ENCODE data around the gene CTDSPL. TPM values are rescaled to one million over a fixed set of nuclear protein-coding genes. Genes with fewer than 3 reads are reported as not detected.

CTDSPL gene
- polyA plus RNA-seq, 2 donors = 7.6 to 13.6 TPM

DNA sequence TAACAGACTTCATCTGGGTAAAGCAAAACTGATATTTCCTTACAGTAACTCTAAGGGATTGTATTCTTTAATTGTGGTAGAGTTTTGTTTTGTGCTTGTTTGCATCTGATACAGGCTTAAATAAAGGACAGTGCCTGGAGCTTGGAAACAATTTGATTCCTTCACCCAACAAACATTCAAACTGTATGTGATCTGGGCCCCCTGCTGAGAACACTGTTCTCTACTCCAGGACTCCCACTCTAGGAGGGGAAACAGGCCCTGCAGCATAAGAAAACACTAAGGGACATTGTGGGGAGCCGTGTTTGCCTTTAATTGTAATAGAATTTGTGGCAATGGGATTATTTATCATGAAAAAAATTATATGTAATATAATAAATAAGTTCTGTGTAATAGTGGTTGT lies 56.9 kb downstream of the CTDSPL start:
- Histone ChIP-seq H3K27ac (ENCODE audit: low read depth in 2 of 2, low read length in 1 of 2) (no peak overlapping the region), H3K4me3 (ENCODE audit: low read depth in 1 of 2, low read length in 2 of 2) (no peak overlapping the region), H3K36me3 (ENCODE audit: control insufficient read depth in 2 of 2, insufficient read depth in 2 of 2, low read length in 1 of 2) (no peaks in the 10 kb centered on the region), H3K9me3 (ENCODE audit: control insufficient read depth in 2 of 2, insufficient read depth in 1 of 2, low read depth in 1 of 2, low read length in 1 of 2) (no peaks in the 10 kb centered on the region), H3K4me1 (ENCODE audit: control insufficient read depth in 2 of 2, insufficient read depth in 2 of 2, low read length in 1 of 2) (peaks cover 0 to 8% of the 10 kb centered on the region in 2 donors), H3K27me3 (ENCODE audit: control insufficient read depth in 1 of 2, insufficient read depth in 2 of 2, low read length in 2 of 2) (no peaks in the 10 kb centered on the region)
- WGBS, 2 donors = 79 to 92% methylated on average over 1 of the region's 1 CpG

GRCh38 chr3:37920156-37920699 lies 58.5 kb downstream of the CTDSPL start:
- Histone ChIP-seq H3K36me3 (ENCODE audit: control insufficient read depth in 2 of 2, insufficient read depth in 2 of 2, low read length in 1 of 2) (no peaks in the 10 kb centered on the region), H3K9me3 (ENCODE audit: control insufficient read depth in 2 of 2, insufficient read depth in 1 of 2, low read depth in 1 of 2, low read length in 1 of 2) (no peaks in the 10 kb centered on the region), H3K4me3 (ENCODE audit: low read depth in 1 of 2, low read length in 2 of 2) (no peak overlapping the region), H3K27ac (ENCODE audit: low read depth in 2 of 2, low read length in 1 of 2) (no peak overlapping the region), H3K27me3 (ENCODE audit: control insufficient read depth in 1 of 2, insufficient read depth in 2 of 2, low read length in 2 of 2) (no peaks in the 10 kb centered on the region), H3K4me1 (ENCODE audit: control insufficient read depth in 2 of 2, insufficient read depth in 2 of 2, low read length in 1 of 2) (peaks cover 3 to 12% of the 10 kb centered on the region in 2 donors)
- 75 to 78% methylated on average over 4 of the region's 4 CpGs for WGBS, 2 donors

DNA sequence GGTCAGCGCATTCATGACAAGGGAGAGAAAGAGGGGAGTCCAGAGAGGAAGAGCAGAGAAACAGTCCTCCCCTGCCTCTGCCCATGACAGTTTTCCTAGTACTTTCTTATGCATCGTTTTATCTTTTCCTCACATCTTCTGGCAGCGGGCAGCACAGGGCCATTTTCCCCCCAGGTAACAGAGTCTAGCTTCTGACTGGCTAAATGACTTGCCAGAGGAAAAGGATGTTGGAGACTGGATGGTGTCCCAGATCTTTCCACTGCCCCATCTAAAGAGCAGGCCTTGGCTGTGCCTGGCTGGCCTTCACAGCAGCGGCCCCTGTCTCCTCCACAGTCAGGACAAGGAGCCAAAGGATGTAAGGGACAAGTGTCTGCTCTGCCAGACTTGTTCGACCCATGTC lies 59.3 kb downstream of the CTDSPL start:
- no peaks in the 10 kb centered on the region for H3K36me3 ChIP-seq (ENCODE audit: control insufficient read depth in 2 of 2, insufficient read depth in 2 of 2, low read length in 1 of 2)
- no peak overlapping the region for H3K4me3 ChIP-seq (ENCODE audit: low read depth in 1 of 2, low read length in 2 of 2)
- WGBS, 2 donors = 77 to 86% methylated on average over 5 of the region's 5 CpGs
- H3K4me1 ChIP-seq (ENCODE audit: control insufficient read depth in 2 of 2, insufficient read depth in 2 of 2, low read length in 1 of 2) = peaks cover 3 to 12% of the 10 kb centered on the region in 2 donors
- no peak overlapping the region for H3K27ac ChIP-seq (ENCODE audit: low read depth in 2 of 2, low read length in 1 of 2)
- H3K9me3 ChIP-seq (ENCODE audit: control insufficient read depth in 2 of 2, insufficient read depth in 1 of 2, low read depth in 1 of 2, low read length in 1 of 2) = no peaks in the 10 kb centered on the region
- no peaks in the 10 kb centered on the region for H3K27me3 ChIP-seq (ENCODE audit: control insufficient read depth in 1 of 2, insufficient read depth in 2 of 2, low read length in 2 of 2)

DNA sequence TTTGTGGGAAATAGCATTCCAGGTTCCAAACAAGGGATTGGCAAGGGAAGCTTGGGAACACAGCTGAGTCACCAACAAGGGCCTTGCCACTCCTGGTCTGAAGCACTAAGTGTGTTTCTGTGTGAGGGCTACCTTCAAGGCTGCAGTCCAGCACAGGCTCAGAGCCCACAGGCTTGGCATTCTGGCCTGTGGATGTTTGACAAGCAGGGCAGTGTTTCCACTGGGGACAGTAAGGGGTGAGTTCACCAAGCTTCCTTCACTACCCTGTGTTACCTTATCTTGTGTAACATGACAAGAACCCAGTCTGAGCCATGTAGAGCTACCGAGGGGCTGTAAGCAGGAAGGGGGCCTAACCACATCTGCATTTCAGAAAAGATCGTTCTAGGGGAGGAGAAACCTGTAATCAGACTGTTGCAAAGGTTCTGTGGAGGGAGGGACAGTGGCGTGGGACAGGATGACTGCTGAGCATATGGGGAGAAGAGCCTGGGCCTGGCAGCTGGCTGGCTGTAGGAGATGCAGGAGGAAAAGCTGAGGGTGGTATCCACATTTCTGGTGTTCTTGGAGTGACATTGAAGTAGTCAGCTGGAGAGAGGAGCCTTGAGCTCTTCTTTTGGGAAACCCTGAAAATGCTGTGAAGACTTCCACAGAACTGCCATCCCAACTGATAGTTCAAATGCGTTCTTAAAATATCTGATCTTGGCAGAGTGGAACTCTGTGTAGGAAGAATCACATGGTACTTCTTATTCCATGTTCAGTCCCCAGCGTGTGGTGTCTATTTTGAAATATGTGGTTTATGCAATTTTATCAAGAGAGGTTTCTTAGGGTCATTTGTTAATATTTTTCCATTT lies 61.3 kb downstream of the CTDSPL start:
- H3K4me1 ChIP-seq (ENCODE audit: control insufficient read depth in 2 of 2, insufficient read depth in 2 of 2, low read length in 1 of 2) = peaks cover 3 to 12% of the 10 kb centered on the region in 2 donors
- H3K36me3 ChIP-seq (ENCODE audit: control insufficient read depth in 2 of 2, insufficient read depth in 2 of 2, low read length in 1 of 2) = no peaks in the 10 kb centered on the region
- no peaks in the 10 kb centered on the region for H3K9me3 ChIP-seq (ENCODE audit: control insufficient read depth in 2 of 2, insufficient read depth in 1 of 2, low read depth in 1 of 2, low read length in 1 of 2)
- 65 to 67% methylated on average over 5 of the region's 5 CpGs for WGBS, 2 donors
- H3K27ac ChIP-seq (ENCODE audit: low read depth in 2 of 2, low read length in 1 of 2) = peak overlapping the region; percentile 10 to 26
- no peaks in the 10 kb centered on the region for H3K27me3 ChIP-seq (ENCODE audit: control insufficient read depth in 1 of 2, insufficient read depth in 2 of 2, low read length in 2 of 2)
- no peak overlapping the region for H3K4me3 ChIP-seq (ENCODE audit: low read depth in 1 of 2, low read length in 2 of 2)

GRCh38 chr3:37923569-37924040 lies 61.9 kb downstream of the CTDSPL start:
- Histone ChIP-seq H3K27ac (ENCODE audit: low read depth in 2 of 2, low read length in 1 of 2) (no peak overlapping the region), H3K36me3 (ENCODE audit: control insufficient read depth in 2 of 2, insufficient read depth in 2 of 2, low read length in 1 of 2) (no peaks in the 10 kb centered on the region), H3K4me1 (ENCODE audit: control insufficient read depth in 2 of 2, insufficient read depth in 2 of 2, low read length in 1 of 2) (peaks cover 3 to 12% of the 10 kb centered on the region in 2 donors), H3K27me3 (ENCODE audit: control insufficient read depth in 1 of 2, insufficient read depth in 2 of 2, low read length in 2 of 2) (no peaks in the 10 kb centered on the region), H3K9me3 (ENCODE audit: control insufficient read depth in 2 of 2, insufficient read depth in 1 of 2, low read depth in 1 of 2, low read length in 1 of 2) (no peaks in the 10 kb centered on the region), H3K4me3 (ENCODE audit: low read depth in 1 of 2, low read length in 2 of 2) (no peak overlapping the region)
- WGBS, 2 donors = 74 to 86% methylated on average over 3 of the region's 3 CpGs

DNA sequence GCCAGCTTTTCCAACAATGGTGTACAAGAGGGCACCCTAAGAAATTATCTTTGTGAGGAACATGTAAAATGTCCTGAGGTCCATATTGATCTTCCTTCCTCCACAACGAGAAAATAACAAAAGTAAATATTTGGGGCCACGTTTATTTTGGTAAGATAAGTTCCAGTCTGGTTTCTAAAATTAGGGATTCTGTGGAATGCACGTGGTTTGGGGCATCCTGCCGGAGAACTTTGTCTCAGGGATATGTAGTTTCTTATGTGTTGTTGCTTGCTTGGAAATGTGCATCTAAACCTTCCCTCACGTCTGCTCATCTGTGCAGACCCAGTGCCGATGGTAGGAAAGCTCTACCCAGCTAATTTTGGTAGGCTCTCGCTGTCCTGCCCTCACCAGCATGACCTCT lies 62.8 kb downstream of the CTDSPL start:
- 57 to 63% methylated on average over 7 of the region's 7 CpGs for WGBS, 2 donors
- Histone ChIP-seq H3K9me3 (ENCODE audit: control insufficient read depth in 2 of 2, insufficient read depth in 1 of 2, low read depth in 1 of 2, low read length in 1 of 2) (no peaks in the 10 kb centered on the region), H3K4me3 (ENCODE audit: low read depth in 1 of 2, low read length in 2 of 2) (no peak overlapping the region), H3K4me1 (ENCODE audit: control insufficient read depth in 2 of 2, insufficient read depth in 2 of 2, low read length in 1 of 2) (peaks cover 3 to 12% of the 10 kb centered on the region in 2 donors), H3K27ac (ENCODE audit: low read depth in 2 of 2, low read length in 1 of 2) (peak overlapping the region in 1 of 2 donors; percentile 52), H3K36me3 (ENCODE audit: control insufficient read depth in 2 of 2, insufficient read depth in 2 of 2, low read length in 1 of 2) (no peaks in the 10 kb centered on the region), H3K27me3 (ENCODE audit: control insufficient read depth in 1 of 2, insufficient read depth in 2 of 2, low read length in 2 of 2) (no peaks in the 10 kb centered on the region)

DNA sequence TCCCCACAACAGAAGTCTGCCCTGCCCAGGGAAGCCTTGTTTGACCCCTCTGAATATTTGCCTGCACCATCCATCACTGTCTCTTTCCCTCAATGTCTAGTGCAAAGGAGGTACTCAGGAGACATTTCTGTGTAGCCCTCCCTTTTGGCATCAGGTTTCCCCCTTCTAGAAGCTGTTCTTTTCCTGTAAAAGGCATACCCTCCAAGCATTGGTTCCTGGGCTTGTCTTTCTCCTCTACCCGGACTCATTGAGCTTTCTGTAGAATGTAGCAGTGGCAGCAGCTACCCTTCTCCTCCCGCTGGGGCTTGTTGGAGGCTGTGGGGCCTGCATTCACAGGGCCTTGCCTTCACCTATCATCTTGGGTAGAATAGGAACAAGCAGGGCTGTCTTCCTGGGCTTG lies 63.5 kb downstream of the CTDSPL start:
- 54 to 61% methylated on average over 2 of the region's 2 CpGs for WGBS, 2 donors
- Histone ChIP-seq H3K4me1 (ENCODE audit: control insufficient read depth in 2 of 2, insufficient read depth in 2 of 2, low read length in 1 of 2) (peaks cover 3 to 10% of the 10 kb centered on the region in 2 donors), H3K27me3 (ENCODE audit: control insufficient read depth in 1 of 2, insufficient read depth in 2 of 2, low read length in 2 of 2) (no peaks in the 10 kb centered on the region), H3K9me3 (ENCODE audit: control insufficient read depth in 2 of 2, insufficient read depth in 1 of 2, low read depth in 1 of 2, low read length in 1 of 2) (no peaks in the 10 kb centered on the region), H3K36me3 (ENCODE audit: control insufficient read depth in 2 of 2, insufficient read depth in 2 of 2, low read length in 1 of 2) (no peaks in the 10 kb centered on the region), H3K27ac (ENCODE audit: low read depth in 2 of 2, low read length in 1 of 2) (no peak overlapping the region), H3K4me3 (ENCODE audit: low read depth in 1 of 2, low read length in 2 of 2) (no peak overlapping the region)

DNA sequence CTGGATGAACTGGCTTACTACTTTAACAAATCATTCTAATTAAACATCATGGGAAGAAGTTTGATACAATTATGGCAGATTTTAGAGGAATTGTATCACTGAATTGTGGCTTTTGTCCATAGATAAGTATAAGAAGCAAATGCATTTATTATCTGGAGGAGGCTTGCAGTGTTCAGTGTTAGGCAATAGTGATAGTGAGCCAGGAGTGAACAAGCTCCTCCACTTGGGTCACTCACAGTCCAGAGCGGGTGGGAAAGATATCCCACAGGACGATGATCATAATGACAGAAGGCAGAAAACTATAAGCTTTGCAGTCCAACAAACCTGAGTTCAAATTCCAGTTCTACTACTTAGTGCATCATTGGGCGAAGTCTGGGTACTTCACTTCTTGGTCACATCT lies 64.9 kb downstream of the CTDSPL start:
- Histone ChIP-seq H3K36me3 (ENCODE audit: control insufficient read depth in 2 of 2, insufficient read depth in 2 of 2, low read length in 1 of 2) (no peaks in the 10 kb centered on the region), H3K9me3 (ENCODE audit: control insufficient read depth in 2 of 2, insufficient read depth in 1 of 2, low read depth in 1 of 2, low read length in 1 of 2) (no peaks in the 10 kb centered on the region), H3K27me3 (ENCODE audit: control insufficient read depth in 1 of 2, insufficient read depth in 2 of 2, low read length in 2 of 2) (no peaks in the 10 kb centered on the region), H3K27ac (ENCODE audit: low read depth in 2 of 2, low read length in 1 of 2) (no peak overlapping the region), H3K4me1 (ENCODE audit: control insufficient read depth in 2 of 2, insufficient read depth in 2 of 2, low read length in 1 of 2) (peaks cover 3 to 9% of the 10 kb centered on the region in 2 donors), H3K4me3 (ENCODE audit: low read depth in 1 of 2, low read length in 2 of 2) (no peak overlapping the region)
- WGBS, 2 donors = 95 to 96% methylated on average over 3 of the region's 3 CpGs

- Histone ChIP-seq H3K27ac (ENCODE audit: low read depth in 2 of 2, low read length in 1 of 2) (no peak overlapping the region), H3K36me3 (ENCODE audit: control insufficient read depth in 2 of 2, insufficient read depth in 2 of 2, low read length in 1 of 2) (no peaks in the 10 kb centered on the region), H3K27me3 (ENCODE audit: control insufficient read depth in 1 of 2, insufficient read depth in 2 of 2, low read length in 2 of 2) (no peaks in the 10 kb centered on the region), H3K4me1 (ENCODE audit: control insufficient read depth in 2 of 2, insufficient read depth in 2 of 2, low read length in 1 of 2) (no peaks in the 10 kb centered on the region), H3K4me3 (ENCODE audit: low read depth in 1 of 2, low read length in 2 of 2) (no peak overlapping the region), H3K9me3 (ENCODE audit: control insufficient read depth in 2 of 2, insufficient read depth in 1 of 2, low read depth in 1 of 2, low read length in 1 of 2) (no peaks in the 10 kb centered on the region)
- 85 to 91% methylated on average over 2 of the region's 2 CpGs for WGBS, 2 donors
These were observed 68.8 kb downstream of the CTDSPL start for GRCh38 chr3:37930495-37930894.
